NCI-H345 treated with DMSO at 0.1 percent for 48 hours (cell line): ENCODE results near the gene MLF2.

Source experiments
- DNase-seq: peaks from one replicate; lab custom pipeline; 2025; ENCODE audit not compliant: unreplicated experiment; lab: John Stamatoyannopoulos, UW

MLF2 gene

DNA sequence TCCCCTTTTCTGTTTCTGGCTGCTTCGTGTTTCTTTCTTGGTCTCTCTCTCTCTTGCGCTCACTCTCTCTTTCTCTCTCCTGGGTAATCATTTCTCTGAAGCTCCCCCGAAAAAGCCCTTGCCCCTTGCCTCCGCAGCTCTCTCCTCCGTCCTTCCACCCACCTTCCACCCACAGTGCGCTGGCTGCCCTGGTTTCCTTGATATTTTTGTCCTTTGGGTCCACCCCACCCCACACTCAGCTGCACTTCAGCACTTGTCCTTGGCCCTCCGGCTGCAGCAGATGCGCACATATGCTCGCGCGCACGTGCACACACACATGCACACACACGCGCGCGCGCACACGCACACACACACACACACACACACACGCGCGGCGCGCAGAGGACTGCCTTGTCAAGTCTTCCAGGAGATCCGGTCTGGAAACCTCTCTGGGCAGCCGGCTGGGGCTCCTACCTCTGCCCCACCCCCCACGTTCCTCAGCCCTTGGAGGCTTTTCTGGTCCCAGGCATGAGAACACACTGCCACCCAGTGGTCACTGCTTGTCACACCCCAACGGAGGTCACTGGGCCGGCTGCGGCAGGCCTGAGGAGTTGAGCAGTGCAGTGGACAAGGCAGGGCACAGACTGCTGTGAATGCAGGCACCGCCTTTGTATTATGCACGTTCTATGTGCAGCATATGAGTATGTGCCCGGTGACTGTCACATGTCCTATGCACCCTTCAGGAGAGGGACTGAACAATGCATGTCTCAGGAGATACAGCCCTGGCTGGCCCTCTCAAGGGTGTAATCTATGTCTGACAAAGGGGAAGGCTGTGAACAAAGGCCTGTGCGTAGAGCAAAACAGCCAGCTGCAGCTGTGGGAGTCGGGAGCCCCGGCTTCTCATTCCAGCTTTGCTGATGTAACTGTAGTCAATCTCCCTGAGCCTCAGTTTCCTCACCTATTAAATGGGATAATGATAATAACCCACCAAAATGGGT is 25.9 kb upstream of the MLF2 start:
- DNase-seq: peak; percentile 70

DNA sequence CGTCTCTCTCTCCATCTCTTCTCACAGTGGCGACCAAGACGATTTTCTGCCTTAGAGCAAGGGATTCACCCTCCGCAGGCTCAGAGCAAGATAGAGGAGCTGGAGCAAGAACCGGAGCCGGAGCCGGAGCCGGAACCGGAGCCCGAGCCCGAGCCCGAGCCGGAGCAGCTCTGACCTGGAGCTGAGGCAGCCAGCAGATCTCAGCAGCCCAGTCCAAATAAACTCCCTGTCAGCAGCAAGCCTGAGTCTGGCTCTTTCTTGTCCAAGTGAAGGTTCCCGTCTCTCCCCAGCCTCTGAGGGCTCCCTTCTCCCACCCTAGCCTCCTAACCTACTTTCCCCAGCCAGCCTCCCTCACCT is 25.3 kb upstream of the MLF2 start:
- no peak for DNase-seq

DNA sequence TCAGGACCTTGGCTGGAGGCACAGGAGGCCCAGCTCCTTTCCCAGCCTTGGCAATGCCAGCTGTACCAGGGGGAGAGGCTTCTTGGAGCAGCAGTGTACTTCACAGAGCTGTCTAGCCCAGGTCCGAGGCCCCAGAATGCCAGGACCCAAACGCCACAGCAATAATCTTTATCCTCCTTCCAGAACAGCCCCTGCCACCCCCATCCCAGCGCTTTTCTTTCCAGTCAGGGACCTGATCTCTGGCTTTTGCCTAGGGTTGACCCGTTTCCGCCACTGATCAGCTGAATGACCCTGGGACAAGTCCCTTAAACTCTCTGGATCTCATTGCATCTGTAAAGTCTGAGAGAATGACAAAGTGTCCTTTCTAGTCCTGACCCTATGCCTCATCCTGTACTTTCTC is 24.4 kb upstream of the MLF2 start:
- no peak for DNase-seq

DNA sequence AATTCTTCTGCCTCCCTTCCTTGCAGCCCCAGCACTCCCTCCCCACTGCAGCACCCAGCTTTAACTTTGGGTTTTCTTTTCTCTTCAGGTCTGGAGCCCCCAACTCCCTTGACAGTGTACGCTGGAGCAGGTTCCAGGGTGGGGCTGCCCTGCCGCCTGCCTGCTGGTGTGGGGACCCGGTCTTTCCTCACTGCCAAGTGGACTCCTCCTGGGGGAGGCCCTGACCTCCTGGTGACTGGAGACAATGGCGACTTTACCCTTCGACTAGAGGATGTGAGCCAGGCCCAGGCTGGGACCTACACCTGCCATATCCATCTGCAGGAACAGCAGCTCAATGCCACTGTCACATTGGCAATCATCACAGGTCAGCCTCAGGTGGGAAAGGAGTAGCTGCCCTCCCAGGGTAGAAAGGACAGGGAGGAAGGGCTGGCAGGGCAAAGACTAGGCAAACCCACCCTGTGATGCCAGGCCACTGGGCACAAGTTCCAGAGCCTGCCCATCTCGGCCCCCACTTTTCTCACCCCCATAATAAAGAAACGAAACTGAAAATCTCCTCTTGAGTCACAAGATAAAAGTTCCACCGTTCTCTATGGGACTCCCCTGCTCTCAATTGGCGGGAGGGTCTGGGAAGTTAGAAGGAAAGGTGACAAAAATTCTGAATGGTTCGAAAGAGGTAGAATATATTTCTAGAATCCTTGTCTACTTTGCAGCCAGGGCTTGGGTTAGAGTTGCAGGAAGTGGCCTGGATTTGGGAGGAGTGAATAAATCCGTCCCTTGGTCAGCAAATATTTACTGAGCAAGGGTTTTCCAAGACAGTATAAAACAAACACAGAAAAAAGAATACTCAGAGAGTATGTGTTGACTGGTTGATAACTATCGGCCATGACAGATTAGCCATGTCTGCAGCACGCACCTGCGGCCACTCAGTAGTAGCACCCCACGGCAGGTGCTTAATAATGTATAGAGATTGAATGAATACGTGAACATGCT is 22.5 kb upstream of the MLF2 start:
- no peak for DNase-seq

DNA sequence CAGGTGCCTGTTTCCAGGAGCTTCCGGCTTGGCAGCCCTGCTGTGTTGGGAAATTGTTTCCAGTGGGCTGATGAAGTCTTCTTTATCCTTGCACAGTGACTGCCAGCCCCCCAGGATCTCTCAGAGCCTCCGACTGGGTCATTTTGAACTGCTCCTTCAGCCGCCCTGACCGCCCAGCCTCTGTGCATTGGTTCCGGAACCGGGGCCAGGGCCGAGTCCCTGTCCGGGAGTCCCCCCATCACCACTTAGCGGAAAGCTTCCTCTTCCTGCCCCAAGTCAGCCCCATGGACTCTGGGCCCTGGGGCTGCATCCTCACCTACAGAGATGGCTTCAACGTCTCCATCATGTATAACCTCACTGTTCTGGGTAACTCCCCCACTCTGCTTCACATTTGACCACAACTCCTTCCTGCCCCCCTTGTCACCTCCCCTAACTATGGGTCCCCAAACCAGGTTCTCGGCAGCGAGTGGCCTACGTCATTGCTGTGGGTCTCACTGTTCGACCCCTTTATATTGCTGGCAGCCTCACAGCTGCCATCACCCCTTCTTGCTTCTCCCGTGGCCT is 21.6 kb upstream of the MLF2 start:
- no peak for DNase-seq

DNA sequence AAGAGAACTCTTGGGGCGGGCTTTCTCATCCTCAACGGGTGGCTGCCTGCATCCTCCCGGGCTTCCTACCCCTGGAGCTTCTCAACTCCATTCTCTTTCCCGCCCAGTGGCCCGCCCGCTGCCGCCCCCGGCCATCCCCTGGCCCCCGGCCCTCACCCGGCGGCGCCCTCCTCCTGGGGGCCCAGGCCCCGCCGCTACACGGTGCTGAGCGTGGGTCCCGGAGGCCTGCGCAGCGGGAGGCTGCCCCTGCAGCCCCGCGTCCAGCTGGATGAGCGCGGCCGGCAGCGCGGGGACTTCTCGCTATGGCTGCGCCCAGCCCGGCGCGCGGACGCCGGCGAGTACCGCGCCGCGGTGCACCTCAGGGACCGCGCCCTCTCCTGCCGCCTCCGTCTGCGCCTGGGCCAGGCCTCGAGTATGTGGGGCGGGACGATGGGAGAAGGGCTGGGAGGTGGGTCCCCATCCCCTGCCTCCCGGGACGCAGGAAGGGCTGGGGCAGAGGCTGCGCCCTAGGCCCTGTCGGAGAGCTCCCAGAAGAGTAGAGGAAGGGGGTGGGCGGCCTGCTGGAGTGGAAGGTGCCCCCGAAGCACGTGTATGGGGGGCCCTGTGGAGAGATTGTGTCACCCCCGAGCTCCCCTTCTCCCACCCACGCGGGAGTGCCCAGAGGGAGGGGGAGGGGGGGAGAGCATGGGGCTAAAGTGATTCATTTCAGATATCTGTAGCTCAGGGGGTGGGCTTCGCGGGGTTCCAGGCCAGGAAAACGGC is 20.8 kb upstream of the MLF2 start:
- no peak for DNase-seq

- DNase-seq: no peak
Measured at GRCh38 chr12:6772726-6773589, 20.0 kb upstream of the MLF2 start.

DNA sequence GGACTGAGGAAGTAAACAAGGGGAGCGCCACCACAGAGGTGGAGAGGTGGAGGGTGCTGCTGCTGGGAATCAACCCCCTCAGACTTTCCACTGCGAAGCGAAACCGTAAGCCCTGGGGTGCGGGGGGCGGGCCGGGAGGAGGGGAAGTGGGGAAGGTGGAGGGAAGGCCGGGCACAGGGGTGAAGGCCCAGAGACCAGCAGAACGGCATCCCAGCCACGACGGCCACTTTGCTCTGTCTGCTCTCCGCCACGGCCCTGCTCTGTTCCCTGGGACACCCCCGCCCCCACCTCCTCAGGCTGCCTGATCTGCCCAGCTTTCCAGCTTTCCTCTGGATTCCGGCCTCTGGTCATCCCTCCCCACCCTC is 19.4 kb upstream of the MLF2 start, which contains the start of gene LAG3:
TSS of gene LAG3 (plus strand) at position 190 of the 365 bp plus-strand sequence. CDS start 333 bp downstream, outside the sequence.
- no peak for DNase-seq

DNA sequence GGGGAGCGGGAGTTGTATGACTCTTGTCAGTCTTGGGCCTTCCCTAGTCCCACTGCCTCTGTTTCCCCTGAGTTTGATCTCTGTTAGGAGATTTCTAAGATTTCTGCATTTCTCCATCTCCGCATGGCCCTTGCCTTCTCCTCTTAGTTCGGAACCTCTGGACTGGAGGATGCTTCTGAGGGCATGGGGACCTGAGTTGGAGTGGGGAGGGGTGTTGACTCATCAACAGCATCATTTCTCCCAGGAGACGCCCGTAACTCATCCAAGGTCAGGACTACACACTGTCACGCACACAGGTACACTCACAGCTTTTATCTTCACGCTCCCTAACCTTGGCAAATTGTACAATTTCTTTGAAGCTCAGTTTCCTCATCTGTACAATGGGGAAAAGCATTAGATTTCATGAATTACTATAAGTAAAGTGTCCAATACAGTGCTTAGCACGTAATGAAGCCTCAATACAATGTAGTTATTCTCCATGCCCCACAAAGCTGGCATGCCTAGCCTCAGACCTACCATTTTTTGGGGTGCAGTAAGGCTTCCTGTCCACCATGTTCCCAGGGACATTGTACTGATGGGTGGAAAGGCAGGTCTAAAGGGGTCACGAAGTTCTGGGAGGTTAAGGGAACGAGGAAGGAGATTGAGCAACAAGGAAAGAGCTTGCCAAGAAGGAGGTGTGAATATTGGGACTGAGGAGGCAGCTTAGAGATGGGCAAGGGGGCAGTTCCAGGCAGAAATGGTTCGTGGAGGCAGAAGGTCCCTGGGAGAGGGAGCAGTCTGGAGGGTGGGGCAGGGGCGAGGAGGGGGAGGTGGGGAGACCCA is 18.8 kb upstream of the MLF2 start:
- no peak for DNase-seq

DNA sequence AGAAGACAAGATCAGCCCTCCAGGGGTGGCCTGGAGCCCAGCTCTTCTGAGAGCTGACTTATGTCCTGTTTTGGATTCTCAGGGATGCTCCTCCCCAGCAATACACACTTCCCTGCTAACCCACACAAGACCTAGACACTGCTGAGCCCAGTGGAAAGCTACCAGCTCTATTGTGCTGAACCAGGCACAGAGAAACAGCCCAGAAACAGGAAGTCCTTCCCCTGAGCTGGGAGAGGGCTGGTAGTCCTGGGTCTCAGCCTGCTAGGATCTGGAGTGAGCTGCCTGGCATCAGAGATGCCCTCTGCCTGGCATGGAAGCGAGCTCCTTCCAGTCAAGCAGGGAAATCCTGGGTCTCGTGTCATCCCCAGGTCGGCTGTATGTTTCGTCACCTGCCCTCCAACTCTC is 18.2 kb upstream of the MLF2 start:
- DNase-seq: no peak

GRCh38 chr12:6770600-6770999 is 17.7 kb upstream of the MLF2 start:
- DNase-seq: no peak

DNA sequence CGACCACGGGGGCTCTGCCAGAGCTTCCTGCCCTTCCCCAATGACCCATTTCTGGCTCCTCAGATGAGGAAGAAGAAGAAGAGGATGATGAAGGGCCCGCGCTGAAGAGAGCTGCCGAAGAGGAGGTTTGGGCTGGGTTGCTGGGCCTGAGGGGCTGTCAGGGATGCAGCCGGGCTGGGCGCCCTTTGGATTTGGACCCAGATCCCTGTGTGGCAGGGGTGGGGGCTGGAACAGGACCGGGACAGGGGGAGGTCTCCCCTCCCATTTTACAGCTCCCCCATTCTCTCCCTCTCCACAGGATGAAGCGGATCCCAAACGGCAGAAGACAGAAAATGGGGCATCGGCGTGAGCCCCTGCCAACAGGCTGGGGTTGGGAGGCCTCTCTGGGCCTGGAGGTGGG is 17.2 kb upstream of the MLF2 start:
- no peak for DNase-seq

DNA sequence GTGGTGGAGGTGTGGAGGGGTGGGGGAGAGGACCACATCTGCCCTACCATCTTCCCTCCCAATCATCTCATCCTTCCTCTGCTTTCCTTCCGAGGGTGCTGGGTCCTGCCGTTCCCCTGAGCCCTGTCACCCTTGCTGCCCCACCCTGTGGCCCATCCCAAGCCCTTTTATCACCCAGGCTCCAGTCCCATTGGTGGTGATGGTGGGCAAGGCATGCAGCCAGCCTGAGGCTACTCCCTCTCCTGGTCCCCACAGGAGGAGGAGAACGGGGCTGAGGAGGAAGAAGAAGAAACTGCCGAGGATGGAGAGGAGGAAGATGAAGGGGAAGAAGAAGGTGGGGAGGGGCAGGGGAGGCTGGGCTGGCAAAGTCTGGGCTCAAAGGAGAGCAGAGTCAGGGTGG is 16.7 kb upstream of the MLF2 start:
- DNase-seq: no peak

DNA sequence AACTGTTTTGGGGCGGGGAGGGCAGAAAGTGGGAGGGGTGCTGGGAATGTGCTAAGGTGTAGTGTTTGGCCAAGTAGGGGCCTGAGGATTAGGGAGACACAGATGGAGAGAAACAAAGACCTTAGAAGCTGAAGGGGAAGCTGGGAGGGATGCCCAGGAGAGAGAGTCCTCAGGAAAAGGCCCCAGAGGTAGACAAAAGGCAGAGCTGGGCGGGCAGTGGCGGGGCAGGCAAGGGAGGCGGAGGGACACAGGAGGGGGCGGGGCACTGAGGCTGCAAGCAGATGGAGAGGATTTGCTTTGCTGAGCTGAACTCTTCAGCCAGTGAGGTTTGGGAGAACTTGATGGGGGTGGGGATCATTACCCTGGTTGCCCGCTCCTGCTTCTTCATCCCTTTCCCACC is 16.0 kb upstream of the MLF2 start:
- no peak for DNase-seq

- no peak for DNase-seq
Measured at GRCh38 chr12:6768437-6768914, 15.5 kb upstream of the MLF2 start.

DNA sequence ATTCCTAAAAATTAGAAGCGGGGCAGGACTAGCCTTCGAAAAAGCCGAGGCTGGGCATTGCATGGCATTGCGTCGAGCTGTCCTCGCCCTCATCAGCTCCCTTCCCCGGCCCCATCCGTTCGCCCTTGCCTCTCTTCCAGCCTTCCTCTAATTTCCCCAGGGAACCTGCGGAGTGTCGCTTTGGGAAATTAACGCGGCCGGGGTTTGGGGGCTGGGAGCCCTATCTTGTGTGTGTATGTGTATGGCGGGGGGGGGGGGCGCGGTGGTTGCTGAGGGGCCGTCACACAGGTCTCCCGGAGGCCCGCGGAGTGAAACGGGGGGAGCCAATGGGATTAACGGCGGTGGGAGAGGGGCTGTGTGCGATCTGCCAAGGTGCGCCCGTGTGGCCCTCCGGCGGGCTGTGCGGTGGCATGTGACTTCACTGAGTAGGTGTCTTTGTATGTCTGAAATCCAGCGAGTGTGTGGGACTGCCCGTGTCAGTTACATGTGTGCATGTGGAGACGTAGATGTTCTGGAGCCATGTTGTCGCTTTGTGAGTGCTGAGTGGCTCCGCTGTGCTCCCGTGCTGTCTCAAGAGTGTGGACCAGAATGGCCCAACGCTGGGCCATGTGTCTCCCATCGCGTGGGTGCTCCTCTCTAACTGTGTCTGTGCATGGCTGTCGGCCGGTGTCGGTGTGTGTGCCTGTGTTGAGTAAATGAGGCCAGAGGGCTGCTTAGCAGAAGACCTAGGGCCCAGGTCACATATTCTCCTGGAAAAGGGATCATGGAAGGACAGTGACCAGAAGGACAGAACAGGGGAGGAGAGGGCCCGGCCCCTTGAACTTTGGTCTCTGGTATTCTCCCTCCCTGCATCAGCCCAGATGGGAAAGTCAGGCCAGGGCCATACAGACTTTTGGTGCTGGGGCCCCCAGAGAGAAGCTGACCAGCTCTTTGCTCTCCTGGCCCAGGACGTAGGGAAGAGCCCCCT is 14.7 kb upstream of the MLF2 start:
- no peak for DNase-seq

DNA sequence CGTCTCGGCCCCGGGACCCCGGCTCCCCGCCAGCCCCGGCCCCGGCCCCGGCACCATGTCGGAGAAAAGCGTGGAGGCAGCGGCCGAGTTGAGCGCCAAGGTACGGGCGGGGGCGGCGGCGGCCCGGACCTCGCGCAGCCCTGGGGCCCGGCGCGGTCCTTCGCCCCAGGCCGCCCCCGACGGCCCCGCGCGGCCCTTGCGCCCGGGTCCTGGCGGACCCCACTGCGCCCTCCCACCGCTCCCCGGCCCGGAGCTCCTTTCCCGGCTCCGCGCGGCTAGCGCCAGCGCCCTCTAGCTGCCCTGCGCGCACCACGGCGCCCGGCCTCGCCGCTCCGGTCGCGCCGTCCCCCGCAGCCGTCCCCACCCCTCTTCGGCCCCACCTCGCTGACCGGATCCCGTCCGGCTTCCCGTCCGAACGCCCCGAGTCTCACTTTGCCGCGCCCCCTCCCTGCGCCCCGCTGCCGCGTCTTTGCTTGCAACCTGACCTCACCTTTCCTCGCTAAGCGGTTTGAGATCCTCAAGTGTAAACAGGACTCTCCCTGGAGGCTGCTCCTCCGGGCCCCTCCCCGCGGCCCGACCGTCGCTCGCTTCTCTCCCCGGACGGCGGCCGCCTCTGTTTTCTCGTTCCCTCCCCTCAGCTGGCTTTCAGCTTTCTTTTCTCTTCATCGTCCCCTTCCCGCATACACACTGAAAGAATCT is 13.9 kb upstream of the MLF2 start:
- DNase-seq: peak; percentile 52
